ENCODE measurements around the gene SCLT1. TPM values are rescaled to one million over a fixed set of nuclear protein-coding genes. Genes with fewer than 3 reads are reported as not detected.

Gene SCLT1
- total and polyA plus RNA-seq, 12 donors: 0.97 to 16.6 (median 7.9) TPM

Small RNAs within 50 kb of the gene (small RNA-seq; reads per million reads assigned to genes)
- 0 reads per million in 2 donors for gene AC093826.2

Other genes starting within 250 kb of the SCLT1 start
- gene C4orf33, start 2.6 kb upstream of the SCLT1 start, total RNA-seq: 10 to 100 TPM in 7 of 9 donors, 1 to 10 TPM in 2; 8.4 to 30.0 (median 11.6) TPM
- 10 to 100 TPM; 10.4 to 25.5 (median 11.0) TPM for gene C4orf33, start 2.6 kb upstream of the SCLT1 start, polyA plus RNA-seq